Measurements from ENCODE around the gene TRIM42. TPM values are rescaled to one million over a fixed set of nuclear protein-coding genes. Genes with fewer than 3 reads are reported as not detected.

The TRIM42 gene
- total RNA-seq, 4 donors from 2014 or later: not detected

DNA sequence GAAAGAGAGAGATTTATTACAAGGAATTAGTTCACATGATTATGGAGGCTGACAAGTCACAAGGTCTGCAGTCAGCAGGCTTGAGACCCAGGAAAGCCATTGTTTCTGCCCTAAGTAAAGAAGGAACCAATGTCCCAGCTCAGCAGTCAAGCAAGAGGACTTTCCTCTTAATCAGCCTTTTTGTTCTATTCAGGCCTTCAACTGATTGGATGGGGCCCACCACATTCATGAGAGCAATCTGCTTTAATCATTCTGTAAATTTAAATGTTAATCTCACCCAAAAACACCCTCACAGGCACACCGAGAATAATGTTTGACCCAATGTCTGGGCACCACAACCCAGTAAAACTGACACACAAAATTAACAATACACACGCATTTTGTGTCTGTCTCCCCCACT lies 64.3 kb downstream of the TRIM42 start:
- H3K4me1 ChIP-seq: no peaks in the 10 kb centered on the region
- H3K9me3 ChIP-seq: no peaks in the 10 kb centered on the region
- H3K36me3 ChIP-seq: no peaks in the 10 kb centered on the region
- DNase-seq (ENCODE audit: low spot score in 2 of 2): no peak
- 88% methylated on average over 2 of the region's 2 CpGs for WGBS
- no peak overlapping the region for H3K4me3 ChIP-seq
- TF ChIP-seq POLR2A (IDR thresholded peaks at IDR 0.05): no peak
- TF ChIP-seq, protein P1, sequence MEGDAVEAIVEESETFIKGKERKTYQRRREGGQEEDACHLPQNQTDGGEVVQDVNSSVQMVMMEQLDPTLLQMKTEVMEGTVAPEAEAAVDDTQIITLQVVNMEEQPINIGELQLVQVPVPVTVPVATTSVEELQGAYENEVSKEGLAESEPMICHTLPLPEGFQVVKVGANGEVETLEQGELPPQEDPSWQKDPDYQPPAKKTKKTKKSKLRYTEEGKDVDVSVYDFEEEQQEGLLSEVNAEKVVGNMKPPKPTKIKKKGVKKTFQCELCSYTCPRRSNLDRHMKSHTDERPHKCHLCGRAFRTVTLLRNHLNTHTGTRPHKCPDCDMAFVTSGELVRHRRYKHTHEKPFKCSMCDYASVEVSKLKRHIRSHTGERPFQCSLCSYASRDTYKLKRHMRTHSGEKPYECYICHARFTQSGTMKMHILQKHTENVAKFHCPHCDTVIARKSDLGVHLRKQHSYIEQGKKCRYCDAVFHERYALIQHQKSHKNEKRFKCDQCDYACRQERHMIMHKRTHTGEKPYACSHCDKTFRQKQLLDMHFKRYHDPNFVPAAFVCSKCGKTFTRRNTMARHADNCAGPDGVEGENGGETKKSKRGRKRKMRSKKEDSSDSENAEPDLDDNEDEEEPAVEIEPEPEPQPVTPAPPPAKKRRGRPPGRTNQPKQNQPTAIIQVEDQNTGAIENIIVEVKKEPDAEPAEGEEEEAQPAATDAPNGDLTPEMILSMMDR (IDR thresholded peaks at IDR 0.05): no peak
- no peak for TF ChIP-seq EP300 (IDR thresholded peaks at IDR 0.05)
- TF ChIP-seq POLR2AphosphoS5 (IDR thresholded peaks at IDR 0.05): no peak
- H3K27ac ChIP-seq: no peak overlapping the region
- H3K27me3 ChIP-seq: peaks cover 9% of the 10 kb centered on the region

DNA sequence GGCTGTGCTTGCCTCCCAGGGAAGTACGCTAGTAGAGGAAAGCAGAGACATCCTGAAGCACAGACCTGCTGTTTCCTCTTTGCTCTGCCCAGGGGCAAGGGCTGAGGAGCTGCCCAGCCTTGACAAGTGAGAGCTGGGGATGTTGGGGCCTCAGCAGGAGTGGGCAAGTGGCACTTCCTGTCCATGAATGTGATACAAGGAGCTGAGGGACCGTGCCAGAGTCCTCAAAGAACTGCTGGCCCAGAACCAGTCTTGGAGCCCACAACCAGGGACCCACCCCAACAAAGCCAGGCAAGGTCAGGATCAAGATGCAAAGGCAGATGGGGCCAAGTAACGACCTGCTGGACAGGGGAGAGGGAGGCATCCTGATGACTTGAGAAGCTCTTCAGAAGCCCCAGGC lies 70.3 kb downstream of the TRIM42 start:
- H3K4me1 ChIP-seq: no peaks in the 10 kb centered on the region
- WGBS: 59% methylated on average over 3 of the region's 3 CpGs
- peaks cover 10% of the 10 kb centered on the region for H3K27me3 ChIP-seq
- TF ChIP-seq POLR2AphosphoS5 (IDR thresholded peaks at IDR 0.05) (no peak), POLR2A (IDR thresholded peaks at IDR 0.05) (no peak), EP300 (IDR thresholded peaks at IDR 0.05) (no peak)
- TF ChIP-seq, protein P1 (IDR thresholded peaks at IDR 0.05): no peak
- no peaks in the 10 kb centered on the region for H3K36me3 ChIP-seq
- no peaks in the 10 kb centered on the region for H3K9me3 ChIP-seq
- no peak overlapping the region for H3K27ac ChIP-seq
- no peak overlapping the region for H3K4me3 ChIP-seq
- no peak for DNase-seq (ENCODE audit: low spot score in 2 of 2)

GRCh38 chr3:140748903-140749302 lies 71.0 kb downstream of the TRIM42 start:
- 73% methylated on average over 1 of the region's 1 CpG for WGBS
- TF ChIP-seq, protein P1 (IDR thresholded peaks at IDR 0.05): no peak
- TF ChIP-seq EP300 (IDR thresholded peaks at IDR 0.05): no peak
- TF ChIP-seq POLR2AphosphoS5 (IDR thresholded peaks at IDR 0.05): no peak
- TF ChIP-seq POLR2A (IDR thresholded peaks at IDR 0.05): no peak
- Histone ChIP-seq H3K36me3 (no peaks in the 10 kb centered on the region), H3K4me1 (no peaks in the 10 kb centered on the region), H3K4me3 (no peak overlapping the region), H3K27ac (no peak overlapping the region), H3K9me3 (no peaks in the 10 kb centered on the region), H3K27me3 (peaks cover 10% of the 10 kb centered on the region)
- no peak for DNase-seq (ENCODE audit: low spot score in 2 of 2)

Measured in suprapubic skin (tissue), 4 donors.